ENCODE data around the gene FDX1. TPM values are rescaled to one million over a fixed set of nuclear protein-coding genes. Genes with fewer than 3 reads are reported as not detected.

FDX1 gene
- total RNA-seq, 2 donors from 2014 or later = 11.8 to 12.1 TPM

GRCh38 chr11:110455718-110456117 lies 26.0 kb downstream of the FDX1 start:
- Histone ChIP-seq H3K4me3 (ENCODE audit: low read length) (no peak overlapping the region), H3K9ac (ENCODE audit: extremely low read depth, low read length, poor library complexity, severe bottlenecking) (no peak overlapping the region), H3K4me1 (ENCODE audit: control insufficient read depth, insufficient read depth, low read length) (peaks cover 3% of the 10 kb centered on the region), H3K27ac (ENCODE audit: low read depth, low read length) (no peak overlapping the region), H3K27me3 (ENCODE audit: control insufficient read depth, insufficient read depth, low read length, poor library complexity, severe bottlenecking) (no peaks in the 10 kb centered on the region), H3K9me3 (ENCODE audit: control insufficient read depth, low read length) (no peaks in the 10 kb centered on the region), H3K36me3 (ENCODE audit: control insufficient read depth, insufficient read depth, low read length) (peaks cover 9% of the 10 kb centered on the region)
- no peak overlapping the region for H3K27ac Mint-ChIP-seq
- TF ChIP-seq, protein P1, sequence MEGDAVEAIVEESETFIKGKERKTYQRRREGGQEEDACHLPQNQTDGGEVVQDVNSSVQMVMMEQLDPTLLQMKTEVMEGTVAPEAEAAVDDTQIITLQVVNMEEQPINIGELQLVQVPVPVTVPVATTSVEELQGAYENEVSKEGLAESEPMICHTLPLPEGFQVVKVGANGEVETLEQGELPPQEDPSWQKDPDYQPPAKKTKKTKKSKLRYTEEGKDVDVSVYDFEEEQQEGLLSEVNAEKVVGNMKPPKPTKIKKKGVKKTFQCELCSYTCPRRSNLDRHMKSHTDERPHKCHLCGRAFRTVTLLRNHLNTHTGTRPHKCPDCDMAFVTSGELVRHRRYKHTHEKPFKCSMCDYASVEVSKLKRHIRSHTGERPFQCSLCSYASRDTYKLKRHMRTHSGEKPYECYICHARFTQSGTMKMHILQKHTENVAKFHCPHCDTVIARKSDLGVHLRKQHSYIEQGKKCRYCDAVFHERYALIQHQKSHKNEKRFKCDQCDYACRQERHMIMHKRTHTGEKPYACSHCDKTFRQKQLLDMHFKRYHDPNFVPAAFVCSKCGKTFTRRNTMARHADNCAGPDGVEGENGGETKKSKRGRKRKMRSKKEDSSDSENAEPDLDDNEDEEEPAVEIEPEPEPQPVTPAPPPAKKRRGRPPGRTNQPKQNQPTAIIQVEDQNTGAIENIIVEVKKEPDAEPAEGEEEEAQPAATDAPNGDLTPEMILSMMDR (conservative IDR thresholded peaks at IDR 0.05) = no peak
- no peak for DNase-seq
- H3K27me3 Mint-ChIP-seq (ENCODE audit: insufficient read depth) = no peaks in the 10 kb centered on the region
- H3K36me3 Mint-ChIP-seq (ENCODE audit: low read depth) = peaks cover 10% of the 10 kb centered on the region
- H3K4me1 Mint-ChIP-seq = peaks cover 4% of the 10 kb centered on the region
- H3K4me3 Mint-ChIP-seq = no peak overlapping the region
- WGBS, 2 experiments (ENCODE audit: insufficient coverage in 1 of 2, insufficient read length in 1 of 2) = 80 to 90% methylated on average over 4 to 6 of the region's 6 CpGs
- no peaks in the 10 kb centered on the region for H3K9me3 Mint-ChIP-seq

DNA sequence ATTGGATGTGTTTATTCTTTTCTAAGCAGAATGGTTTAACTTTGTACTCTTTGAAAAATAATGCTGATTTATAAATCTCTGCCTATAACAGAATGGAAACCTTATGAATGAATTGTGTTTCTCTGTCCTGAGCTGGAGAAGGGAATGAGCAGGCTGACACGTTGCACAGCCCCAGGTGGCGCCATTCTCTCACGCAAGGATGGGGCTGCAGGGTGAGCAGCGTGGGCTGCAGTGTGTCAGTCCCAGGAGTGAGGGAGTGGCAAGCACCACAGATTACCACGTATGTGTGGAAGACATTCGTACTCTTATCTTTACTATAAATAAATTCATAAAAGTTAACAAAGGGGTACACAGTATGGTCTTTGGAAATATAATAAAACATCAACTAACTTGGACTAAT lies 33.4 kb downstream of the FDX1 start:
- peaks cover 3% of the 10 kb centered on the region for H3K4me1 ChIP-seq (ENCODE audit: control insufficient read depth, insufficient read depth, low read length)
- no peak overlapping the region for H3K4me3 ChIP-seq (ENCODE audit: low read length)
- no peak overlapping the region for H3K27ac ChIP-seq (ENCODE audit: low read depth, low read length)
- Mint-ChIP-seq H3K9me3 (no peaks in the 10 kb centered on the region), H3K36me3 (ENCODE audit: low read depth) (peaks cover 21% of the 10 kb centered on the region), H3K4me1 (peaks cover 7% of the 10 kb centered on the region), H3K27me3 (ENCODE audit: insufficient read depth) (no peaks in the 10 kb centered on the region), H3K4me3 (no peak overlapping the region), H3K27ac (no peak overlapping the region)
- TF ChIP-seq, protein P1 (conservative IDR thresholded peaks at IDR 0.05) = peak; percentile 92
- DNase-seq = peak; percentile 85
- H3K9ac ChIP-seq (ENCODE audit: extremely low read depth, low read length, poor library complexity, severe bottlenecking) = no peak overlapping the region
- no peaks in the 10 kb centered on the region for H3K9me3 ChIP-seq (ENCODE audit: control insufficient read depth, low read length)
- H3K36me3 ChIP-seq (ENCODE audit: control insufficient read depth, insufficient read depth, low read length) = peaks cover 27% of the 10 kb centered on the region
- H3K27me3 ChIP-seq (ENCODE audit: control insufficient read depth, insufficient read depth, low read length, poor library complexity, severe bottlenecking) = no peaks in the 10 kb centered on the region
- 51 to 62% methylated on average over 3 to 4 of the region's 6 CpGs for WGBS, 2 experiments (ENCODE audit: insufficient coverage in 1 of 2, insufficient read length in 1 of 2)

DNA sequence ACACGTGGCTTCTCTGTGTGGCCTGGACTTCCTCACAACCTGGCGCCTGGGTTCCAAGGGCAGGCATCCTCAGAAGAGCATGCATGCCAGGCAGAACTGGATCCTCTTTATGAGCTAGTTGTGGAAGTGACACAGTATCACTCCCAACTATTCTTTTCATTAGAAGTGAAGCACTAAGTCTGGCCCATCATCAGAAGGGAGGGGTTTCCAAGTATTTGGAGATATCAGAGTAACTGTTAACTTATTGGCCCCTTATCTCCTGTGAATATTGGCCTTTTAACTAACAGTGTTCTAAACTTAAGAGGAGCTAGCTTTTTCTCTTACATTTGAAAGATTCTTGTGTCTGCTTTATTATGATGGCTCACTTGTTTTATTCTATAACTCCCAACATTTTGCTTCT lies 35.5 kb downstream of the FDX1 start:
- no peaks in the 10 kb centered on the region for H3K9me3 Mint-ChIP-seq
- Histone ChIP-seq H3K4me3 (ENCODE audit: low read length) (no peak overlapping the region), H3K27ac (ENCODE audit: low read depth, low read length) (no peak overlapping the region), H3K9me3 (ENCODE audit: control insufficient read depth, low read length) (no peaks in the 10 kb centered on the region), H3K9ac (ENCODE audit: extremely low read depth, low read length, poor library complexity, severe bottlenecking) (no peak overlapping the region), H3K36me3 (ENCODE audit: control insufficient read depth, insufficient read depth, low read length) (peaks cover 27% of the 10 kb centered on the region), H3K4me1 (ENCODE audit: control insufficient read depth, insufficient read depth, low read length) (no peaks in the 10 kb centered on the region), H3K27me3 (ENCODE audit: control insufficient read depth, insufficient read depth, low read length, poor library complexity, severe bottlenecking) (no peaks in the 10 kb centered on the region)
- WGBS, 2 experiments (ENCODE audit: insufficient coverage in 1 of 2, insufficient read length in 1 of 2) = 86 to 91% methylated on average over 1 to 2 of the region's 2 CpGs
- no peak overlapping the region for H3K4me3 Mint-ChIP-seq
- H3K27ac Mint-ChIP-seq = no peak overlapping the region
- TF ChIP-seq, protein P1 (conservative IDR thresholded peaks at IDR 0.05) = no peak
- DNase-seq = no peak
- H3K4me1 Mint-ChIP-seq = peaks cover 3% of the 10 kb centered on the region
- H3K27me3 Mint-ChIP-seq (ENCODE audit: insufficient read depth) = no peaks in the 10 kb centered on the region
- H3K36me3 Mint-ChIP-seq (ENCODE audit: low read depth) = peaks cover 16% of the 10 kb centered on the region

Data from endodermal cell (in vitro differentiated cells).